HepG2 (cell line): ENCODE results near the gene HSD17B11. TPM values are rescaled to one million over a fixed set of nuclear protein-coding genes. Genes with fewer than 3 reads are reported as not detected.

Source experiments
- ASH2L ChIP-seq: fragments of 300-600, 200-600 bp; sonication (generic); IDR thresholded peaks from 2 replicates; pipeline ENCODE4 v1.7.0; 2017; ENCODE audit warnings: low read depth, mild to moderate bottlenecking, moderate library complexity, mixed read lengths, low read length; ENCODE audit not compliant: insufficient read length
- CBX2 ChIP-seq, 2 experiments: fragments of 200-600 bp in 1 of 2; sonication (generic); formaldehyde crosslinking in 1 of 2; IDR thresholded peaks; 2 replicates each; pipeline versions ENCODE4 v1.7.0 to v1.8.1; 2018 to 2022; ENCODE audit warnings: low read depth in 2 of 2, low read length in 1 of 2, mild to moderate bottlenecking in 1 of 2, missing genetic modification reagents in 1 of 2
- CEBPG ChIP-seq: IDR thresholded peaks from 2 replicates; pipeline ENCODE4 v1.6.1; 2016
- FOXC1 ChIP-seq: sonication (generic); formaldehyde crosslinking; IDR thresholded peaks from 2 replicates; pipeline ENCODE4 v1.8.0; 2022; ENCODE audit warnings: mild to moderate bottlenecking, missing genetic modification reagents, borderline replicate concordance
- FOXJ3 ChIP-seq: sonication (generic); formaldehyde crosslinking; IDR thresholded peaks from 2 replicates; pipeline ENCODE4 v1.4.0; 2020; ENCODE audit warnings: missing genetic modification reagents, mild to moderate bottlenecking, borderline replicate concordance
- HDAC2 ChIP-seq: sonication (generic); formaldehyde crosslinking; IDR thresholded peaks from 2 replicates; pipeline ENCODE4 v1.4.0; 2020; ENCODE audit warnings: missing genetic modification reagents
- HHEX ChIP-seq: IDR thresholded peaks from 2 replicates; pipeline ENCODE4 v1.6.1; 2016; ENCODE audit warnings: control low read depth
- HNF4G ChIP-seq, 2 experiments: sonication (generic) in 1 of 2; formaldehyde crosslinking in 1 of 2; IDR thresholded peaks; 2 replicates each; pipeline versions ENCODE4 v1.4.0 to v1.6.1; 2011 to 2020; ENCODE audit warnings: borderline replicate concordance in 2 of 2, low read depth in 2 of 2, mild to moderate bottlenecking in 2 of 2, low read length in 1 of 2, missing genetic modification reagents in 1 of 2, moderate library complexity in 1 of 2
- MBNL3 ChIP-seq: fragments of 250-450 bp; sonication (Bioruptor Pico); conservative IDR thresholded peaks from 2 replicates; pipeline ENCODE4 v1.8.0; 2022; ENCODE audit warnings: mild to moderate bottlenecking, inconsistent platforms
- MED13 ChIP-seq: sonication (generic); formaldehyde crosslinking; IDR thresholded peaks from 2 replicates; pipeline ENCODE4 v1.5.0; 2020; ENCODE audit warnings: missing genetic modification reagents
- NR2F2 ChIP-seq: IDR thresholded peaks from 2 replicates; pipeline ENCODE4 v1.6.1; 2012; ENCODE audit warnings: low read depth, inconsistent platforms, borderline replicate concordance
- ONECUT2 ChIP-seq: sonication (generic); formaldehyde crosslinking; IDR thresholded peaks from 2 replicates; pipeline ENCODE4 v1.4.0; 2020; ENCODE audit warnings: missing genetic modification reagents
- PAF1 ChIP-seq: IDR thresholded peaks from 2 replicates; pipeline ENCODE4 v1.6.1; 2016; ENCODE audit warnings: missing genetic modification reagents, missing compliant biosample characterization
- PAWR ChIP-seq: sonication (generic); formaldehyde crosslinking; IDR thresholded peaks from 2 replicates; pipeline ENCODE4 v1.4.0; 2020; ENCODE audit warnings: missing genetic modification reagents, mild to moderate bottlenecking, borderline replicate concordance
- PCBP1 ChIP-seq: fragments of 200-400 bp; formaldehyde crosslinking; IDR thresholded peaks from 2 replicates; pipeline ENCODE4 v1.6.1; 2017; ENCODE audit warnings: mild to moderate bottlenecking, low read depth, low read length, borderline replicate concordance
- PPARG ChIP-seq: conservative IDR thresholded peaks from 2 replicates; pipeline ENCODE4 v1.6.1; 2016; ENCODE audit warnings: missing biosample characterization, missing genetic modification reagents
- SOX13 ChIP-seq, 3 experiments: fragments of 450-650 bp in 1 of 3; sonication (generic) in 1 of 3; formaldehyde crosslinking in 1 of 3; IDR thresholded peaks in 2 of 3; conservative IDR thresholded peaks in 1 of 3; 2 replicates each; pipeline versions ENCODE4 v1.5.0 to v1.6.1; 2016 to 2020; ENCODE audit warnings: antibody characterized with exemption in 1 of 3, mild to moderate bottlenecking in 1 of 3, missing compliant biosample characterization in 1 of 3, missing genetic modification reagents in 1 of 3, moderate library complexity in 1 of 3
- SUZ12 ChIP-seq: fragments of 150-350 bp; IDR thresholded peaks from 2 replicates; pipeline ENCODE4 v1.6.1; 2014; ENCODE audit warnings: low read depth, low read length
- TMF1 ChIP-seq: sonication (generic); formaldehyde crosslinking; IDR thresholded peaks from 2 replicates; pipeline ENCODE4 v1.8.1; 2022; ENCODE audit warnings: low read depth, missing genetic modification reagents
- ZFP82 ChIP-seq: sonication (generic); formaldehyde crosslinking; IDR thresholded peaks from 2 replicates; pipeline ENCODE4 v1.5.1; 2020; ENCODE audit warnings: mild to moderate bottlenecking, missing genetic modification reagents, borderline replicate concordance
- ZGPAT ChIP-seq: IDR thresholded peaks from 2 replicates; pipeline ENCODE4 v1.6.1; 2016; ENCODE audit warnings: mild to moderate bottlenecking
- ZNF275 ChIP-seq: sonication (generic); formaldehyde crosslinking; IDR thresholded peaks from 2 replicates; pipeline ENCODE4 v1.8.0; 2022; ENCODE audit warnings: missing genetic modification reagents, mild to moderate bottlenecking, inconsistent platforms, borderline replicate concordance
- ZNF282 ChIP-seq: fragments of 450-650 bp; IDR thresholded peaks from 2 replicates; pipeline ENCODE4 v1.6.1; 2018; ENCODE audit not compliant: partially characterized antibody
- ZNF333 ChIP-seq: sonication (generic); formaldehyde crosslinking; IDR thresholded peaks from 2 replicates; pipeline ENCODE4 v1.4.0; 2020; ENCODE audit warnings: mild to moderate bottlenecking, missing genetic modification reagents, borderline replicate concordance
- ZNF614 ChIP-seq: IDR thresholded peaks from 2 replicates; pipeline ENCODE4 v1.6.1; 2018; ENCODE audit warnings: missing biosample characterization, missing genetic modification reagents, inconsistent platforms, borderline replicate concordance
- ZNF616 ChIP-seq: sonication (generic); formaldehyde crosslinking; IDR thresholded peaks from 2 replicates; pipeline ENCODE4 v1.5.0; 2020; ENCODE audit warnings: low read depth, mild to moderate bottlenecking, missing genetic modification reagents
- ZNF644 ChIP-seq: IDR thresholded peaks from 2 replicates; pipeline ENCODE4 v1.6.1; 2016; ENCODE audit warnings: low read depth
- ZNF749 ChIP-seq: sonication (generic); formaldehyde crosslinking; IDR thresholded peaks from 2 replicates; pipeline ENCODE4 v1.8.0; 2022; ENCODE audit warnings: mild to moderate bottlenecking, missing genetic modification reagents, moderate library complexity, borderline replicate concordance
- polyA plus RNA-seq, 8 experiments: library from polyadenylated mRNA; depleted of rRNA in 3 of 8; stranded (reverse) in 7 of 8; unstranded in 1 of 8; fragments of >200 nt; fragmentation: Illumina TruSeq in 4 of 8; extraction: Trizol in 4 of 8; gene quantifications; 2 replicates each; pipeline versions ENCODE4 v1.2.1 to v1.2.3, GENCODE V29; 2011 to 2016; ENCODE audit warnings: low read depth in 4 of 8, missing spikeins in 1 of 8, mixed read lengths in 1 of 8; ENCODE audit not compliant: insufficient read depth in 1 of 8
- total RNA-seq, 5 experiments: library from RNA; depleted of rRNA; stranded (reverse); fragments of >200 nt; fragmentation: Illumina TruSeq; extraction: Trizol; gene quantifications; 2 replicates each; pipeline ENCODE4 v1.2.3, GENCODE V29; 2016; ENCODE audit warnings: low read depth in 1 of 5

Gene HSD17B11
- total and polyA plus RNA-seq, 2 of the 13 experiments (the other 11 are each of a cell fraction or from before 2014, with no cell fraction given), result 121 to 158 TPM

- TF ChIP-seq MED13 (CRISPR knock-in tag) (0 out of 2 replicates have a peak, but pooled peaks have one; percentile 27), CBX2 (IDR thresholded peaks at IDR 0.05; ENCODE audit: low read depth, low read length) (no peak), CBX2 (CRISPR knock-in tag; IDR thresholded peaks at IDR 0.05; ENCODE audit: low read depth) (no peak), PPARG (peak; percentile 82), SOX13 (IDR thresholded peaks at IDR 0.05) (peak; percentile 61; the same call in 1 of the 2 replicates), SOX13 (CRISPR knock-in tag; conservative IDR thresholded peaks at IDR 0.05 in 1 of 2, IDR thresholded peaks at IDR 0.05 in 1 of 2) (peak in 1 of 2 experiments; percentile 92; a peak in 2 of 4 replicates), HDAC2 (CRISPR knock-in tag) (peak; percentile 81), PAWR (CRISPR knock-in tag) (no peak), ONECUT2 (CRISPR knock-in tag) (peak; percentile 12; the same call in 1 of the 2 replicates), PCBP1 (no peak), ZFP82 (CRISPR knock-in tag) (no peak), ZNF333 (CRISPR knock-in tag) (no peak), PAF1 (CRISPR knock-in tag) (no peak), ZNF644 (CRISPR knock-in tag) (no peak), ZNF275 (CRISPR knock-in tag) (peak; percentile 14; the same call in 1 of the 2 replicates), TMF1 (no peak), MBNL3 (no peak), ASH2L (no peak), ZNF749 (CRISPR knock-in tag) (no peak), CEBPG (CRISPR knock-in tag) (peak; percentile 57), SUZ12 (no peak), ZGPAT (peak; percentile 29; the same call in 1 of the 2 replicates), HHEX (CRISPR knock-in tag) (peak; percentile 19; the same call in 1 of the 2 replicates), HNF4G (IDR thresholded peaks at IDR 0.05; ENCODE audit: borderline replicate concordance, low read depth, low read length) (no peak), HNF4G (CRISPR knock-in tag; IDR thresholded peaks at IDR 0.05; ENCODE audit: borderline replicate concordance, low read depth) (no peak), ZNF282 (no peak), FOXC1 (CRISPR knock-in tag) (no peak), ZNF616 (no peak), ZNF614 (CRISPR knock-in tag) (0 out of 2 replicates have a peak, but pooled peaks have one; percentile 29), NR2F2 (peak; percentile 91), FOXJ3 (CRISPR knock-in tag) (peak; percentile 72; the same call in 1 of the 2 replicates)
These were observed 18.5 kb upstream of the HSD17B11 start (continued) for GRCh38 chr4:87409420-87409939.
